Brain microvascular endothelial cell (primary cell): ENCODE data around the gene GRP.

Source experiments
- DNase-seq: peaks from one replicate; pipeline ENCODE4 v3.0.0-alpha.2; 2020
- H3K27ac ChIP-seq: fragments of 250-450 bp; sonication (Bioruptor Pico); 2 replicates; pipeline ENCODE4 v1.5.1; 2020; ENCODE audit warnings: mild to moderate bottlenecking, moderate library complexity
- H3K27me3 ChIP-seq: fragments of 250-450 bp; sonication (Bioruptor Pico); replicated peaks from 2 replicates; pipeline ENCODE4 v1.5.1; 2020; ENCODE audit warnings: mild to moderate bottlenecking
- H3K36me3 ChIP-seq: fragments of 250-450 bp; sonication (Bioruptor Pico); replicated peaks from 2 replicates; pipeline ENCODE4 v1.5.1; 2020; ENCODE audit warnings: mild to moderate bottlenecking
- H3K4me3 ChIP-seq: 2 replicates; pipeline ENCODE4 v1.5.1; 2011; ENCODE audit warnings: low read depth, mild to moderate bottlenecking, control low read depth, low read length, moderate library complexity
- CTCF ChIP-seq: IDR thresholded peaks from 2 replicates; pipeline ENCODE4 v1.5.1; 2011; ENCODE audit warnings: low read depth, mild to moderate bottlenecking, moderate library complexity, low read length, control low read depth, inconsistent platforms; ENCODE audit errors: missing control alignments
- in situ Hi-C: cut with HindIII; loops from 2 replicates; pipeline ENCODE4 v1.10.0; 2017; ENCODE audit warnings: low sequenced_read_pairs, low pct_ligation_motif_present

The GRP gene

GRCh38 chr18:59274533-59274928 lies 54.6 kb downstream of the GRP start:
- peaks cover 87% of the 10 kb centered on the region for H3K27me3 ChIP-seq
- no peaks in the 10 kb centered on the region for H3K36me3 ChIP-seq
- H3K4me3 ChIP-seq = no peak overlapping the region
- DNase-seq = no peak
- TF ChIP-seq CTCF = no peak
- no peak overlapping the region for H3K27ac ChIP-seq
- in situ Hi-C loops = no loop called here

GRCh38 chr18:59275406-59275949 lies 55.5 kb downstream of the GRP start:
- H3K36me3 ChIP-seq = no peaks in the 10 kb centered on the region
- peaks cover 86% of the 10 kb centered on the region for H3K27me3 ChIP-seq
- no peak for DNase-seq
- no peak overlapping the region for H3K4me3 ChIP-seq
- in situ Hi-C loops = no loop called here
- H3K27ac ChIP-seq = no peak overlapping the region
- TF ChIP-seq CTCF = no peak

- in situ Hi-C loops = no loop called here
- H3K27me3 ChIP-seq = peaks cover 81% of the 10 kb centered on the region
Measured at GRCh38 chr18:59276047-59276446, 56.1 kb downstream of the GRP start.

GRCh38 chr18:59278793-59279192 lies 58.8 kb downstream of the GRP start:
- Histone ChIP-seq H3K4me3 (no peak overlapping the region), H3K27me3 (peaks cover 62% of the 10 kb centered on the region), H3K27ac (no peak overlapping the region), H3K36me3 (no peaks in the 10 kb centered on the region)
- in situ Hi-C loops = no loop called here
- DNase-seq = no peak
- TF ChIP-seq CTCF = no peak

More at GRCh38 chr18:59276047-59276446, 56.1 kb downstream of the GRP start:
- H3K27ac ChIP-seq = no peak overlapping the region
- no peak overlapping the region for H3K4me3 ChIP-seq
- DNase-seq = no peak
- no peaks in the 10 kb centered on the region for H3K36me3 ChIP-seq
- no peak for TF ChIP-seq CTCF

- H3K27me3 ChIP-seq = peaks cover 60% of the 10 kb centered on the region
- H3K36me3 ChIP-seq = no peaks in the 10 kb centered on the region
- TF ChIP-seq CTCF = no peak
- H3K27ac ChIP-seq = no peak overlapping the region
- DNase-seq = no peak
- in situ Hi-C loops = no loop called here
- H3K4me3 ChIP-seq = no peak overlapping the region
Measured at GRCh38 chr18:59279193-59279592, 59.2 kb downstream of the GRP start.

DNA sequence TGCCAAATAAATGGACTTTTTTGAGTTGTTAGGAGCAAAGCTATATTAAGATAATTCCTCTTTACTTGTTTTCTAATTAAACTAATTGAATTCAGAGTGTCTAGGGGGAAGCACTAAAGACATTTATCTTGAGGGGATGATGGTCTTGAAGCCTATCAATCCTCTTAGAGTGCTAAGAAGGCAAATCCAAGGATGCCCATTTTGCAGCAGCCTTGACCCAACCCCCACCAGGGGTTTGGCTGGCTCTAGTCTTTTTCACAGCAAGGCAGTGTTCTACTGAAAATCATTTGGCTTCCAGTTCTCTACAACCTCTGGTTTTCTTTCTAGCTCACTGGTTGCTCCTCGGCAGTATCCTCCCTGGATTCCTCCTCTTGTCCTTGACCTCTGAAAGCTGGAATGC lies 59.8 kb downstream of the GRP start:
- in situ Hi-C loops = no loop called here
- H3K27me3 ChIP-seq = peaks cover 57% of the 10 kb centered on the region
- no peak overlapping the region for H3K27ac ChIP-seq
- H3K36me3 ChIP-seq = no peaks in the 10 kb centered on the region
- no peak for TF ChIP-seq CTCF
- DNase-seq = no peak
- H3K4me3 ChIP-seq = no peak overlapping the region
